ENCODE results near the gene ELOF1.

ELOF1 gene

DNA sequence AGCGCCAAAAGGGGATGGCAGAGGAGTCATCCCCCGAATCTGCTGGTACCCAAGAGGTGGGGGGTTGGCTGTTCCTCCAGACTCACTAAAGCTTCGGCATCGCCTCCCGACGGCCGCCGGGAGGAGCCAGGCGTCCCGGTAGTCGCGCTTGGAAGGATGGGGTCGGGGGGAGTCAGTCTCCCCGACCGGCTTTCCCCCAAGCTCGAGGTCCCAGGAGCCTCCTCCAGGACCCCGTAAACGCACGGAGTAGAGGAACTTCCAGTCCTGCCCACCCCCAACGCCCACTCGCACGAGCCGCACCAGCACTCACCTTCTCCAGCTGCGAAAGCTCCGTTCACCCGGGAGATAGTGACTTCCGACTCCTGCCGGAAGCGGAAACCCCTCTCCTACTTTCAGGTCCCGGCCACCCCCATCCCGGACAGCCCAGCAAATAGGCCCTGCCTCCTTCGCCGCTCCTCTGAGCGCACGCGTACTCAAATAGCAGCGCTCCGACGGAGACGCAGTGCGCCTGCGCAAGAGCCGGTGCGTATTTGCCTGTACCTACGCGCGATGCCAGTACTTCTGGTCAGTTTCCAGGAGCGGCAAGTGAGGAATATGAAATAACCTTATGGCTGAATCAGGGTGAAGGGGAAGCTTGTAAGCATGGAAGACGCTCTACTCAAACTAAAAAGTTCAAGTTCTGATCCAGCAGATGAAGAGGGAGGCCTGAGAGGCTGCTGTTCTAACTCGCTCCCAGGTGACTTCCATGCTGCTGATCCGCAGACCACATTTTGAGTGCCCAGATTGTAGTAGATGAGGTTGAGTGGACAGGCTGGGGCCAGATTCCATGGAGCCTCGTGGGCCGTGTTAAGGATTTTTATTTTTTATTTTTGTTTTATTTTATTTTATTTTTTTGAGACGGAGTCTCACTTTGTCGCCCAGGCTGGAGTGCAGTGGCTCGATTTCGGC, at the start of gene ELOF1:
Gene ELOF1 (minus strand): TSS at position 350 of the 948 bp plus-strand sequence. CDS start 4,883 bp downstream, outside the sequence.
- TF ChIP-seq GATA3 (IDR thresholded peaks at IDR 0.05; ENCODE audit: low read depth, low read length): no peak
- peak; percentile 22; the same call in 1 of the 2 replicates for TF ChIP-seq GATA2 (IDR thresholded peaks at IDR 0.05; ENCODE audit: low read depth, low read length)

DNA sequence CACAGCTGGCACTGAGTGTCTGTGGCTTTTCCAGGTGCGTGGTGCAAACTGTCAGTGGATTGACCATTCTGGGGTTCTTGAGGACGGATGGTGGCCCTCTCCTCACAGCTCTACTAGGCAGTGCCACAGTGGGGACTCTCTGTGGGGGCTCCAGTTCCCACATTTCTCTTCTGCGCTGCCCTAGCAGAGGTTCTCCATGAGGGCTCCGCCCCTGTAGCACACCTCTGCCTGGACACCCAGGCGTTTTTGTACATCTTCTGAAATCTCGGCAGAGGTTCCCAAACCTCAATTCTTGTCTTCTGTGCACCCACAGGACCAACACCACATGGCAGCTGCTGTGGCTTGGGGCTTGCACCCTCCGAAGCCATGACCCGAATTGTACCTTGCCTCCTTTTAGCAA, 47.5 kb upstream of the ELOF1 start:
- TF ChIP-seq GATA3 (IDR thresholded peaks at IDR 0.05; ENCODE audit: low read depth, low read length): no peak
- no peak for TF ChIP-seq GATA2 (IDR thresholded peaks at IDR 0.05; ENCODE audit: low read depth, low read length)

DNA sequence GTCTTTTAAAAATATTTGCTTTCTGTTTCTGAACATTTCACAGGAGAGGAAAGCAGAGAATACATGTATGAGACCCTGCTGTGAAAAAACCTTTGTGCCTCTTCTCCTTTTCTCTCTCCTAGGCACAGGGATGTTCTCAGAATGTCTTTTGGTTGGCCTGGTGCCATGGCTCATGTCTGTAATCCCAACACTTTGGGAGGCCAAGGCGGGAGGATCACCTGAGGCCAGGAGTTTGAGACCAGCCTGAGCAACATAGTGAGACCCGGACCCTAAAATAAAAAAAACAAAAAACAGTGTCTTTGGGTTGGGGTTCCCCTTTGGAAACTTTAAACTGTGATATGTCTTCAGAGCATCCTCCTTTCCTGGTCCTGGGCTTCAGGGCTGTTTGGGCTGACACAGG, 39.7 kb upstream of the ELOF1 start:
- TF ChIP-seq GATA2 (IDR thresholded peaks at IDR 0.05; ENCODE audit: low read depth, low read length) (no peak), GATA3 (IDR thresholded peaks at IDR 0.05; ENCODE audit: low read depth, low read length) (no peak)

DNA sequence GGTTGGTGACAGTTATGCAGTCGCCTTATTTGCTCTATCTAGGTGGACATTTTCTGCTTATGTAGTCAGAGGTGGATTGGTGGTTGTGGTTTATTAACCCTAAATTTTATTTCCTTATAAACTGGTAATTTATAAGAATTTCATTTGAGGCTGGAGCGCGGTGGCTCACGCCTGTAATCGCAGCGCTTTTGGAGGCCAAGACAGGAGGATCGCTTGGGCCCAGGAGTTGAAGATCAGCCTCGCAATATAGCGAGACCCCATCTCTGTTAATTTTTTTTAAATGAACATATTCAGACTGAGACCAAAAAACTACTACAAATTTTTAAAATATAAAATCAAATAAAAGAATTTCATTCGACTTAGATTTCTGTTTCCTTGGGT, 39.1 kb upstream of the ELOF1 start:
- TF ChIP-seq GATA2 (IDR thresholded peaks at IDR 0.05; ENCODE audit: low read depth, low read length) (no peak), GATA3 (IDR thresholded peaks at IDR 0.05; ENCODE audit: low read depth, low read length) (no peak)

DNA sequence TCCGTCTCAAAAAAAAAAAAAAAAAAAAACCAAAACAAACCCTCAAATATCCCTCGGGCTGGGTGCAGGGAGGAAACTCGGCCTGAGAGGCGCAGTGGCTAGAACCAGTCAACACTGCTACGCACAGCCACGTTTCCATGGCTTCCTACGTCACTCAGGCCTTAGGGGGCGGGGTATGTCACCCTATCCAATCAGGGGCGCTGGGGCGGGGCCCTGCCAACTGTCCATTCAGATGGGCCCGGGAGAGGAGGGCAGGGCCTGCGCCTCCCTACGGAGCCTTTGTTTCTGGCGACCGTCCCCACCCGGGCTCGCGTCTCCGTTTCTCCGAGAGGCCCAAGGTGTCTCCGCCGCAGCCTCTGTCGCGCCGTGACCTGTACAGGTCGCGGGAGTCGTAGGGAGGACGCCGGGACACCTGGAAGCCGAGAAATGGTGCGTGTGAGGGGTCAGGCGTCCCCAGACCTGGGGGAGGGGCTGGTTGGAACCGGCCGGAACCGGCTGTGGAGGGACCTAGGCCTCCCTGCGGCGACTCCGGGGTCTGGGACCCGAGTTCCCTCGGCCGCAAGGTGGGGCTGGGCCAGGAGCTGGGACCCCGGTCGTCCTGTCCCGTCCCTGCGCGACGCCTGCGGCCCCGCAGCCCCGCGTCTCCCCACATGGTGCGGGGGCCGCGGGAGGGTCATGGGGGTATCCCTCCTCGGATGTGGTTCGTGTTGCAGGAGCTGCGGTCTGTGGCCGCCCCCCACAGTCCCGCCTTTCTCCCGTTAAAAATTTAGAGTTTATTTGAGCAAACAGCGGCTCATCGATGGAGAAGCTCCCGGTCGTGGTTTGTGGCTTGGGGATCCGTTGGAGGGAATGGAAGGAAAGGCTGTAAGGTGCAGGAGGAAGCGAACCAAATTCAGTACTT, 38.4 kb upstream of the ELOF1 start, which contains the start of gene ZNF627:
Gene ZNF627 (plus strand): TSS at position 282 of the 901 bp plus-strand sequence. CDS start 145 bp downstream, at position 427.
- TF ChIP-seq GATA2 (IDR thresholded peaks at IDR 0.05; ENCODE audit: low read depth, low read length) (no peak), GATA3 (IDR thresholded peaks at IDR 0.05; ENCODE audit: low read depth, low read length) (no peak)

- TF ChIP-seq GATA3 (IDR thresholded peaks at IDR 0.05; ENCODE audit: low read depth, low read length): no peak
- TF ChIP-seq GATA2 (IDR thresholded peaks at IDR 0.05; ENCODE audit: low read depth, low read length): no peak
Measured at GRCh38 chr19:11596156-11596555, 37.1 kb upstream of the ELOF1 start.

DNA sequence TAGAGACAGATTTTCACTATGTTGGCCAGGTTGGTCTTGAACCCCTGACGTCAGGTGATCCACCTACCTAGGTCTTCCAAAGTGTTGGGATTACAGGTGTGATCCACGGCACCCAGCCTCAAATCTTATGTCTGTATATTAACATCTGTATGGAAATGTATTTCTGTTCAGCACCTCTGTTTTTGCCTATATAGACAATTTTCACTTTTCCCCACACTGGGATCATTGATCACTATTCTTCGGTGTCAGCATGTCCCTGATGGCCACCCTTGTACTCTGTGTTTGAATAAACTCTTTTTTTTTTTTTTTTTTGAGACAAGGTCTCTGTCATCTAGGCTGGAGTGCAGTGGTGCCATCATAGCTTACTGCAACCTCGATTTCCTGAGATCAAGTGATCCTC, 35.1 kb upstream of the ELOF1 start:
- no peak for TF ChIP-seq GATA3 (IDR thresholded peaks at IDR 0.05; ENCODE audit: low read depth, low read length)
- no peak for TF ChIP-seq GATA2 (IDR thresholded peaks at IDR 0.05; ENCODE audit: low read depth, low read length)

GRCh38 chr19:11587975-11588631, 29.1 kb upstream of the ELOF1 start:
- no peak for TF ChIP-seq GATA2 (IDR thresholded peaks at IDR 0.05; ENCODE audit: low read depth, low read length)
- no peak for TF ChIP-seq GATA3 (IDR thresholded peaks at IDR 0.05; ENCODE audit: low read depth, low read length)

GRCh38 chr19:11587302-11587974, 28.4 kb upstream of the ELOF1 start:
- TF ChIP-seq GATA2 (IDR thresholded peaks at IDR 0.05; ENCODE audit: low read depth, low read length) (no peak), GATA3 (IDR thresholded peaks at IDR 0.05; ENCODE audit: low read depth, low read length) (no peak)

DNA sequence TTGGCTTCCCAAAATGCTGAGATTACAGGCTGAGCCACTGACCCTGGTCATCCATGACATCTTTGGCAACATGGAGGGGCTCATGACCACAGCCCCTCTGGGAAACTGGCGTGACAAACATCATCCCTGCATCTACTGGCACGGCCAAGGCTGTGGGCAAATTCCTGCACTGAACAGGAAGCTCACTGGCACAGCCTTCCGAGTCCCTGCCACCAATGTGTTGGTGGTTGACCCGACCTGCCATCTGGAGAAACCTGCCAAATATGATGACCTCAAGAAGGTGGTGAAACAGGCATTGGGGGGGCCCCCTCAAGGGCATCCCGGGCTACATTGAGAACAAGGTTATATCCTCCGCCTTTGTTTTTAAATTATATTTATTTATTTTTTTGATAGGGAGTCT, 27.3 kb upstream of the ELOF1 start:
- TF ChIP-seq GATA3 (IDR thresholded peaks at IDR 0.05; ENCODE audit: low read depth, low read length) (no peak), GATA2 (IDR thresholded peaks at IDR 0.05; ENCODE audit: low read depth, low read length) (no peak)

- TF ChIP-seq GATA2 (IDR thresholded peaks at IDR 0.05; ENCODE audit: low read depth, low read length) (no peak), GATA3 (IDR thresholded peaks at IDR 0.05; ENCODE audit: low read depth, low read length) (no peak)
Measured at GRCh38 chr19:11581740-11582139, 22.7 kb upstream of the ELOF1 start.

- TF ChIP-seq GATA3 (IDR thresholded peaks at IDR 0.05; ENCODE audit: low read depth, low read length) (no peak), GATA2 (IDR thresholded peaks at IDR 0.05; ENCODE audit: low read depth, low read length) (no peak)
Measured at GRCh38 chr19:11580116-11580515, 21.1 kb upstream of the ELOF1 start.
